Upper lobe of left lung (tissue), 6 donors: ENCODE data around the gene ZCCHC3. TPM values are rescaled to one million over a fixed set of nuclear protein-coding genes. Genes with fewer than 3 reads are reported as not detected.

Source experiments
- ATAC-seq, 2 donors: fragments of 200-7000 bp; cut with Tn5 transposase; one replicate each; pipeline ENCODE4 v1.9.1; 2022; ENCODE audit warnings: mild to moderate bottlenecking in 2 of 2, moderate library complexity in 2 of 2; ENCODE audit not compliant: low FRiP score in 2 of 2
- DNase-seq, 2 donors: peaks; one replicate each; pipeline ENCODE4 v3.0.0-alpha.2; 2019 to 2020
- H3K27ac ChIP-seq, 4 donors: fragments of 200-600 bp; sonication (generic); one replicate each; pipeline ENCODE4 v1.5.1; 2016 to 2019
- H3K27me3 ChIP-seq, 4 donors: fragments of 200-600 bp; sonication (generic); one replicate each; pipeline ENCODE4 v1.5.1; 2017 to 2019
- H3K36me3 ChIP-seq, 4 donors: fragments of 200-600 bp; sonication (generic); one replicate each; pipeline ENCODE4 v1.5.1; 2016 to 2019
- H3K4me1 ChIP-seq, 4 donors: fragments of 200-600 bp; sonication (generic); one replicate each; pipeline ENCODE4 v1.5.1; 2018 to 2019
- H3K4me3 ChIP-seq, 4 donors: fragments of 200-600 bp; sonication (generic); one replicate each; pipeline ENCODE4 v1.5.1; 2017 to 2019; ENCODE audit warnings: mild to moderate bottlenecking in 2 of 4, moderate library complexity in 1 of 4
- H3K9me3 ChIP-seq, 4 donors: fragments of 200-600 bp; sonication (generic); one replicate each; pipeline ENCODE4 v1.5.1; 2018 to 2019
- EP300 ChIP-seq, 4 donors: sonication (generic); formaldehyde crosslinking; IDR thresholded peaks; one replicate each; pipeline ENCODE4 v1.5.1; 2017; ENCODE audit warnings: antibody characterized with exemption in 4 of 4, control low read depth in 2 of 4
- POLR2A ChIP-seq, 4 donors: fragments of 450-650 bp; IDR thresholded peaks; one replicate each; pipeline ENCODE4 v1.5.1; 2016 to 2017; ENCODE audit warnings: antibody characterized with exemption in 4 of 4, mild to moderate bottlenecking in 2 of 4
- POLR2AphosphoS5 ChIP-seq, 2 donors: sonication (generic); formaldehyde crosslinking; IDR thresholded peaks; one replicate each; pipeline ENCODE4 v1.5.1; 2017; ENCODE audit warnings: antibody characterized with exemption in 2 of 2
- WGBS, 2 donors: methylation state at CpG; one replicate each; pipeline ENCODE4 v1.1.5; 2017 to 2018; 5-methylcytosine and 5-hydroxymethylcytosine counted together
- total RNA-seq, 6 donors: library from RNA; depleted of rRNA in 4 of 6; stranded (reverse); fragments of >200 nt in 4 of 6; gene quantifications; one replicate each; pipeline versions ENCODE4 v1.1.0 to v1.2.1, GENCODE V29; 2016 to 2021
- TF ChIP-seq, protein P1 (sequence below), 6 experiments: fragments of 450-650 bp in 4 of 6; fragments of 200-600 bp in 2 of 6; sonication (generic) in 2 of 6; IDR thresholded peaks; one replicate each; pipeline ENCODE4 v1.5.1; 2016 to 2019; ENCODE audit warnings: antibody characterized with exemption in 6 of 6
- donor health status: DM: no; HTN: no; CAD: no; lungs with moderate emphysema.
- donor health status: DM: no; HTN: yes; CAD: no; lungs with severe emphysema.

ZCCHC3 gene
- total RNA-seq, 6 donors from 2014 or later: 14.2 to 18.5 (median 17.3) TPM

DNA sequence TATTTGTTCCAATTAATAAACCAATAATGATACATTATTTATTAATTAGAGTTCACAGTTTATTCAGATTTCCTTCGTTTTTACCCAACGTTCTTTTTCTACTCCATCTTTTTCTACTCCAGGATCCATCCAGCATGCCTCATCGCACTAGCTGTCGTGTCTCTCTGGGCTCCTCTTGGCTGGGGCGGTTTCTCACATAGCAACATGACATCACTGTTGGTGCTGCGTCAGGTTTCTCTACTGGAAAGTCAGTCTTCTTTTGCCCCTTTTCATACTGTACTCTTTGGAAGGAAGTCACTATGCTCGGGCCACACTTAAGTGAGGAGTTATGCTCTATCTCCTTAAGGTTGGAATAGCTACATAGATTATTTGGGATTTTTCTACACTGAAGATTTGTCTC, 14.2 kb downstream of the ZCCHC3 start:
- H3K9me3 ChIP-seq: no peaks in the 10 kb centered on the region
- ATAC-seq (no peak), DNase-seq (no peak)
- H3K27me3 ChIP-seq: no peaks in the 10 kb centered on the region
- H3K27ac ChIP-seq: no peak overlapping the region
- peaks cover 15 to 20% (median 17%) of the 10 kb centered on the region in 4 donors for H3K4me1 ChIP-seq
- no peak overlapping the region for H3K4me3 ChIP-seq
- WGBS, 2 donors: 91 to 93% methylated on average over 7 of the region's 7 CpGs
- H3K36me3 ChIP-seq: no peaks in the 10 kb centered on the region
- TF ChIP-seq POLR2A (IDR thresholded peaks at IDR 0.05) (no peak), POLR2AphosphoS5 (IDR thresholded peaks at IDR 0.05) (no peak), EP300 (IDR thresholded peaks at IDR 0.05) (no peak)
- TF ChIP-seq, protein P1, sequence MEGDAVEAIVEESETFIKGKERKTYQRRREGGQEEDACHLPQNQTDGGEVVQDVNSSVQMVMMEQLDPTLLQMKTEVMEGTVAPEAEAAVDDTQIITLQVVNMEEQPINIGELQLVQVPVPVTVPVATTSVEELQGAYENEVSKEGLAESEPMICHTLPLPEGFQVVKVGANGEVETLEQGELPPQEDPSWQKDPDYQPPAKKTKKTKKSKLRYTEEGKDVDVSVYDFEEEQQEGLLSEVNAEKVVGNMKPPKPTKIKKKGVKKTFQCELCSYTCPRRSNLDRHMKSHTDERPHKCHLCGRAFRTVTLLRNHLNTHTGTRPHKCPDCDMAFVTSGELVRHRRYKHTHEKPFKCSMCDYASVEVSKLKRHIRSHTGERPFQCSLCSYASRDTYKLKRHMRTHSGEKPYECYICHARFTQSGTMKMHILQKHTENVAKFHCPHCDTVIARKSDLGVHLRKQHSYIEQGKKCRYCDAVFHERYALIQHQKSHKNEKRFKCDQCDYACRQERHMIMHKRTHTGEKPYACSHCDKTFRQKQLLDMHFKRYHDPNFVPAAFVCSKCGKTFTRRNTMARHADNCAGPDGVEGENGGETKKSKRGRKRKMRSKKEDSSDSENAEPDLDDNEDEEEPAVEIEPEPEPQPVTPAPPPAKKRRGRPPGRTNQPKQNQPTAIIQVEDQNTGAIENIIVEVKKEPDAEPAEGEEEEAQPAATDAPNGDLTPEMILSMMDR (IDR thresholded peaks at IDR 0.05): no peak

GRCh38 chr20:312067-312466, 14.7 kb downstream of the ZCCHC3 start:
- Histone ChIP-seq H3K36me3 (no peaks in the 10 kb centered on the region), H3K9me3 (no peaks in the 10 kb centered on the region), H3K27me3 (no peaks in the 10 kb centered on the region), H3K4me1 (peaks cover 15 to 20% (median 17%) of the 10 kb centered on the region in 4 donors), H3K4me3 (no peak overlapping the region), H3K27ac (no peak overlapping the region)
- TF ChIP-seq POLR2AphosphoS5 (IDR thresholded peaks at IDR 0.05) (no peak), POLR2A (IDR thresholded peaks at IDR 0.05) (no peak), EP300 (IDR thresholded peaks at IDR 0.05) (no peak)
- TF ChIP-seq, protein P1 (IDR thresholded peaks at IDR 0.05): no peak
- DNase-seq (no peak), ATAC-seq (no peak)
- WGBS, 2 donors: 69 to 72% methylated on average over 8 of the region's 8 CpGs

DNA sequence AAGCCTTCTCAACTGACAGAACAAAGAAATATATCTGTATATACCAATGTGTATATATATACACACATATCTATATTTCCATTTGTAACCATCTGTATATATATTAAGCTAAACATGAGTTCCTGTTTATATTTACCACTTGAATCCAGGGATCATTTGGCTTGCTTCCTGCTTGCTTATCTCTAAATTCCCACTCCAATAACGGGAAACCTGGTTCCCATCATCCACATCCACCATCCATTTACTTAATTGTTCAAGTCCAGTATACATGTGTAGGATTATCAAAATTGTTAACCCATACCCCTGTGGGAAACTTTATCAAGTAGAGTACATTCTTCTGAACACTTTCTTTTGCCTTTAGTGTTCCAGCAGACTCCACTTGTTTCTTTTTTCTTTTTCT, 15.5 kb downstream of the ZCCHC3 start:
- no peaks in the 10 kb centered on the region for H3K36me3 ChIP-seq
- H3K27ac ChIP-seq: no peak overlapping the region
- no peak overlapping the region for H3K4me3 ChIP-seq
- no peaks in the 10 kb centered on the region for H3K9me3 ChIP-seq
- peaks cover 15 to 20% (median 17%) of the 10 kb centered on the region in 4 donors for H3K4me1 ChIP-seq
- 52 to 58% methylated on average over 1 of the region's 1 CpG for WGBS, 2 donors
- no peak for DNase-seq
- ATAC-seq: no peak
- H3K27me3 ChIP-seq: no peaks in the 10 kb centered on the region
- TF ChIP-seq POLR2AphosphoS5 (IDR thresholded peaks at IDR 0.05): no peak
- TF ChIP-seq POLR2A (IDR thresholded peaks at IDR 0.05): no peak
- TF ChIP-seq, protein P1 (IDR thresholded peaks at IDR 0.05): no peak
- no peak for TF ChIP-seq EP300 (IDR thresholded peaks at IDR 0.05)

- Histone ChIP-seq H3K4me3 (no peak overlapping the region), H3K27me3 (no peaks in the 10 kb centered on the region), H3K4me1 (peaks cover 15 to 20% (median 17%) of the 10 kb centered on the region in 4 donors), H3K27ac (no peak overlapping the region), H3K9me3 (no peaks in the 10 kb centered on the region), H3K36me3 (no peaks in the 10 kb centered on the region)
- no peak for DNase-seq
- TF ChIP-seq POLR2A (IDR thresholded peaks at IDR 0.05): no peak
- TF ChIP-seq EP300 (IDR thresholded peaks at IDR 0.05): no peak
- TF ChIP-seq POLR2AphosphoS5 (IDR thresholded peaks at IDR 0.05): no peak
- TF ChIP-seq, protein P1 (IDR thresholded peaks at IDR 0.05): no peak
- WGBS, 2 donors: 90 to 92% methylated on average over 4 to 5 of the region's 5 CpGs
- ATAC-seq: no peak
Measured at GRCh38 chr20:313402-313801, 16.0 kb downstream of the ZCCHC3 start.

DNA sequence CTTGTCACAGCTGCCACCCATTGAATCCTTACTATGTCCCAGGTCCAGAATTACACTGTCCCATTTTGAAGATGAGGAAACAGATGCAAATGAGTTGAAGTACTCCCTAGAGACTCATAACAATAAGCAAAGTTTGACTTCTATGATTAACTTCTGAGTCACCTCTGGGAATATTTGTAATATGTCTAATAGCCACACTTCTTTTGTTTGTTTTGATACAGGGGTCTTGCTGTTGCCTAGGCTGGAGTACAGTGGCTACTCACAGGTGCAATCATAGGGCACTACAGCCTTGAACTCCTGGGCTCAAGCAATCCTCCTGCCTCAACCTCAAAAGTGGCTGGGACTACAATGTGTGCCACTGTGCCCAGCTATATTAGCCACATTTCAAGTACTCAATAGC, 16.6 kb downstream of the ZCCHC3 start:
- Histone ChIP-seq H3K4me1 (peaks cover 14 to 20% (median 15%) of the 10 kb centered on the region in 4 donors), H3K4me3 (no peak overlapping the region), H3K27me3 (no peaks in the 10 kb centered on the region), H3K9me3 (no peaks in the 10 kb centered on the region), H3K27ac (no peak overlapping the region), H3K36me3 (no peaks in the 10 kb centered on the region)
- no peak for TF ChIP-seq POLR2A (IDR thresholded peaks at IDR 0.05)
- no peak for TF ChIP-seq EP300 (IDR thresholded peaks at IDR 0.05)
- TF ChIP-seq POLR2AphosphoS5 (IDR thresholded peaks at IDR 0.05): no peak
- TF ChIP-seq, protein P1 (IDR thresholded peaks at IDR 0.05): no peak
- DNase-seq: no peak
- ATAC-seq: no peak
